CD4-positive, alpha-beta T cell (primary cell): ENCODE data around the gene TSPAN13. TPM values are rescaled to one million over a fixed set of nuclear protein-coding genes. Genes with fewer than 3 reads are reported as not detected.

ENCODE experiments used
- ATAC-seq: fragments of 200-7000 bp; cut with Tn5 transposase; one replicate; pipeline ENCODE4 v1.10.0; 2022; ENCODE audit warnings: mild to moderate bottlenecking; ENCODE audit not compliant: poor library complexity
- CTCF ChIA-PET: fragments of 350-600 bp; sonication (Branson Sonifier 250); formaldehyde crosslinking; loops from one replicate; lab custom pipeline; 2021; ENCODE audit warnings: antibody characterized with exemption, inconsistent platforms; lab: Charles Lee
- POLR2A ChIA-PET: fragments of 350-600 bp; sonication (Branson Sonifier 250); formaldehyde crosslinking; loops from one replicate; lab custom pipeline; 2021; ENCODE audit warnings: antibody characterized with exemption, inconsistent platforms; lab: Charles Lee
- DNase-seq, 14 experiments: peaks; one replicate each; pipeline ENCODE4 v3.0.0-alpha.2; 2013 to 2020; ENCODE audit warnings: mixed read lengths in 2 of 14
- H3K27ac ChIP-seq, 2 donors: one replicate each; pipeline versions ENCODE4 v1.5.1 to v1.7.0; 2013; ENCODE audit warnings: low read length in 2 of 2, low read depth in 1 of 2, mild to moderate bottlenecking in 1 of 2
- H3K27me3 ChIP-seq, 2 experiments: 1 replicate in 1 of 2; 2 replicates in 1 of 2; pipeline versions ENCODE4 v1.6.1 to v1.7.0; 2013; ENCODE audit warnings: low read length in 2 of 2, control low read depth in 1 of 2, mild to moderate bottlenecking in 1 of 2, moderate library complexity in 1 of 2; ENCODE audit not compliant: insufficient read depth in 2 of 2, control insufficient read depth in 1 of 2
- H3K36me3 ChIP-seq: one replicate; pipeline ENCODE4 v1.6.1; 2013; ENCODE audit warnings: low read length, control low read depth; ENCODE audit not compliant: insufficient read depth
- H3K4me1 ChIP-seq: one replicate; pipeline ENCODE4 v1.6.1; 2013; ENCODE audit warnings: low read length, control low read depth; ENCODE audit not compliant: insufficient read depth
- H3K4me3 ChIP-seq: one replicate; pipeline ENCODE4 v1.5.1; 2013; ENCODE audit warnings: mild to moderate bottlenecking, low read length, moderate library complexity
- H3K9me3 ChIP-seq, 2 experiments: 1 replicate in 1 of 2; 2 replicates in 1 of 2; pipeline versions ENCODE4 v1.6.1 to v1.7.0; 2013; ENCODE audit warnings: low read length in 2 of 2, mild to moderate bottlenecking in 2 of 2, control low read depth in 1 of 2, moderate library complexity in 1 of 2; ENCODE audit not compliant: control insufficient read depth in 1 of 2, insufficient read depth in 1 of 2
- H3K27ac Mint-ChIP-seq: one replicate; pipeline ENCODE4 v1.8.0; 2020; ENCODE audit warnings: mixed read lengths
- H3K27me3 Mint-ChIP-seq: one replicate; pipeline ENCODE4 v1.8.0; 2021; ENCODE audit warnings: mixed read lengths
- H3K36me3 Mint-ChIP-seq: one replicate; pipeline ENCODE4 v1.8.0; 2021; ENCODE audit warnings: low read depth, mixed read lengths
- H3K4me1 Mint-ChIP-seq: one replicate; pipeline ENCODE4 v1.8.0; 2021; ENCODE audit warnings: low read depth, mixed read lengths
- H3K4me3 Mint-ChIP-seq: one replicate; pipeline ENCODE4 v1.8.0; 2020; ENCODE audit warnings: mild to moderate bottlenecking, mixed read lengths
- H3K9me3 Mint-ChIP-seq: one replicate; pipeline ENCODE4 v1.8.0; 2020; ENCODE audit warnings: mixed read lengths
- CTCF ChIP-seq: fragments of 200-600 bp; IDR thresholded peaks from one replicate; pipeline ENCODE4 v1.8.0; 2022; ENCODE audit warnings: antibody characterized with exemption, mild to moderate bottlenecking
- intact Hi-C, 2 experiments: fragments of 100-400 bp; cut with DNase I in 1 of 2; cut with micrococcal nuclease in 1 of 2; formaldehyde crosslinking; loops; one replicate each; pipeline versions ENCODE4 v1.15.1 to v1.9.0; 2023 to 2025; cut with DNase I, micrococcal nuclease
- total RNA-seq, 174 experiments: library from RNA in 2 of 174; stranded (reverse) in 2 of 174; gene quantifications; one replicate each; pipeline ENCODE4 v1.2.3 and lab custom pipeline; 2021 to 2026

TSPAN13 gene
- total RNA-seq, 2 experiments from 2014 or later = 0.16 to 0.25 TPM

GRCh38 chr7:16742547-16742946 is 11.0 kb upstream of the TSPAN13 start:
- Histone ChIP-seq H3K4me1 (no peaks in the 10 kb centered on the region), H3K27ac (no peak overlapping the region), H3K9me3 (no peaks in the 10 kb centered on the region), H3K36me3 (no peaks in the 10 kb centered on the region), H3K4me3 (no peak overlapping the region), H3K27me3 (no peaks in the 10 kb centered on the region)
- H3K9me3 Mint-ChIP-seq = no peaks in the 10 kb centered on the region
- no peak overlapping the region for H3K27ac Mint-ChIP-seq
- DNase-seq (no peak), ATAC-seq (no peak)
- no peaks in the 10 kb centered on the region for H3K4me1 Mint-ChIP-seq
- no peak overlapping the region for H3K4me3 Mint-ChIP-seq
- no peak for TF ChIP-seq CTCF
- no peaks in the 10 kb centered on the region for H3K27me3 Mint-ChIP-seq
- ChIA-PET POLR2A (no interaction called here), CTCF (no interaction called here)
- intact Hi-C loops = no loop called here
- no peaks in the 10 kb centered on the region for H3K36me3 Mint-ChIP-seq

- H3K9me3 ChIP-seq = no peaks in the 10 kb centered on the region
- no peaks in the 10 kb centered on the region for H3K4me1 ChIP-seq
- TF ChIP-seq CTCF = no peak
- Mint-ChIP-seq H3K9me3 (no peaks in the 10 kb centered on the region), H3K27me3 (no peaks in the 10 kb centered on the region), H3K4me3 (no peak overlapping the region), H3K27ac (no peak overlapping the region), H3K4me1 (no peaks in the 10 kb centered on the region), H3K36me3 (no peaks in the 10 kb centered on the region)
- POLR2A ChIA-PET = no interaction called here
- intact Hi-C loops = no loop called here
- no peak overlapping the region for H3K27ac ChIP-seq
- ATAC-seq (no peak), DNase-seq (no peak)
- no peaks in the 10 kb centered on the region for H3K27me3 ChIP-seq
- no peak overlapping the region for H3K4me3 ChIP-seq
- CTCF ChIA-PET = no interaction called here
- H3K36me3 ChIP-seq = no peaks in the 10 kb centered on the region
These were observed 10.3 kb upstream of the TSPAN13 start for GRCh38 chr7:16743236-16743635.

GRCh38 chr7:16744518-16745250 is 8.9 kb upstream of the TSPAN13 start:
- H3K27ac ChIP-seq = no peak overlapping the region
- H3K27me3 ChIP-seq = no peaks in the 10 kb centered on the region
- no peaks in the 10 kb centered on the region for H3K9me3 Mint-ChIP-seq
- H3K4me3 Mint-ChIP-seq = no peak overlapping the region
- no peak for TF ChIP-seq CTCF
- DNase-seq (no peak), ATAC-seq (no peak)
- no peaks in the 10 kb centered on the region for H3K36me3 ChIP-seq
- CTCF ChIA-PET = no interaction called here
- no peaks in the 10 kb centered on the region for H3K9me3 ChIP-seq
- no peaks in the 10 kb centered on the region for H3K27me3 Mint-ChIP-seq
- no peaks in the 10 kb centered on the region for H3K4me1 ChIP-seq
- H3K36me3 Mint-ChIP-seq = no peaks in the 10 kb centered on the region
- POLR2A ChIA-PET = no interaction called here
- intact Hi-C loops = no loop called here
- no peak overlapping the region for H3K27ac Mint-ChIP-seq
- no peak overlapping the region for H3K4me3 ChIP-seq
- no peaks in the 10 kb centered on the region for H3K4me1 Mint-ChIP-seq
